Endothelial cell of umbilical vein (primary cell): Measurements from ENCODE around the gene FOXD2.

ENCODE experiments used
- EZH2 ChIP-seq: IDR thresholded peaks from 2 replicates; pipeline ENCODE4 v1.6.1; 2012; ENCODE audit warnings: borderline replicate concordance, low read depth, mild to moderate bottlenecking, moderate library complexity, low read length, inconsistent platforms; ENCODE audit not compliant: severe bottlenecking
- POLR2AphosphoS5 ChIP-seq: IDR thresholded peaks from 2 replicates; pipeline ENCODE4 v1.6.1; 2012; ENCODE audit warnings: low read depth, mild to moderate bottlenecking, control low read depth, low read length, moderate library complexity; ENCODE audit not compliant: insufficient read depth
- TF ChIP-seq, protein P1 (sequence below), 2 donors: IDR thresholded peaks; 1 replicate in 1 of 2; 2 replicates in 1 of 2; pipeline ENCODE4 v1.5.1; 2011; ENCODE audit warnings: low read length in 2 of 2, mild to moderate bottlenecking in 2 of 2, moderate library complexity in 2 of 2, control low read depth in 1 of 2, inconsistent platforms in 1 of 2, low read depth in 1 of 2; ENCODE audit not compliant: insufficient read depth in 1 of 2; ENCODE audit errors: extremely low read depth in 1 of 2

DNA sequence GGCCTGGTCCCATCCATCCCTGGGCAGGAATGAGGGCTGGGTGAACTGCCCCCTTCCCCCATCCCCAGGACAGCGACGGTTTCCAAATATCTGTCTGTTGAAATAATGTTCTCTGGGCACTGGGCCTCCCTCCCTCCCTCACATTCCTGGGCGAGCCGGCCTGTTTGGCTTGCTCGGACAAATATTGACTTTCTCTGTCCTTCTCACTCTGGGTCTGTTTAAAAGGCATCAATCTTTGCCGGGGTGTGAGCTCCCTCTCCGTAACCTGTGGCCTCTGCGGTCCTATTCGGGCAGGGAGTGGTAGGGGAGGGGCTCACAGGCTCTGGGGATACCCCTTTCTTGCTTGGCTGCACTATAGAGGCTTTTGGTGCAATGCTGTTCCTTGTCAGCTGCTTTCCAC is 40.2 kb downstream of the FOXD2 start:
- no peak for TF ChIP-seq EZH2
- TF ChIP-seq, protein P1, sequence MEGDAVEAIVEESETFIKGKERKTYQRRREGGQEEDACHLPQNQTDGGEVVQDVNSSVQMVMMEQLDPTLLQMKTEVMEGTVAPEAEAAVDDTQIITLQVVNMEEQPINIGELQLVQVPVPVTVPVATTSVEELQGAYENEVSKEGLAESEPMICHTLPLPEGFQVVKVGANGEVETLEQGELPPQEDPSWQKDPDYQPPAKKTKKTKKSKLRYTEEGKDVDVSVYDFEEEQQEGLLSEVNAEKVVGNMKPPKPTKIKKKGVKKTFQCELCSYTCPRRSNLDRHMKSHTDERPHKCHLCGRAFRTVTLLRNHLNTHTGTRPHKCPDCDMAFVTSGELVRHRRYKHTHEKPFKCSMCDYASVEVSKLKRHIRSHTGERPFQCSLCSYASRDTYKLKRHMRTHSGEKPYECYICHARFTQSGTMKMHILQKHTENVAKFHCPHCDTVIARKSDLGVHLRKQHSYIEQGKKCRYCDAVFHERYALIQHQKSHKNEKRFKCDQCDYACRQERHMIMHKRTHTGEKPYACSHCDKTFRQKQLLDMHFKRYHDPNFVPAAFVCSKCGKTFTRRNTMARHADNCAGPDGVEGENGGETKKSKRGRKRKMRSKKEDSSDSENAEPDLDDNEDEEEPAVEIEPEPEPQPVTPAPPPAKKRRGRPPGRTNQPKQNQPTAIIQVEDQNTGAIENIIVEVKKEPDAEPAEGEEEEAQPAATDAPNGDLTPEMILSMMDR (IDR thresholded peaks at IDR 0.05; ENCODE audit: extremely low read depth in 1 of 2, insufficient read depth in 1 of 2, low read depth in 1 of 2, low read length in 2 of 2), result no peak
- TF ChIP-seq POLR2AphosphoS5, result no peak
